ENCODE data around the gene TBX2.

The TBX2 gene

GRCh38 chr17:61402978-61403800 is 3.5 kb downstream of the TBX2 start:
- in situ Hi-C loops (cut with HindIII; ENCODE audit: low pct_unique_long_range_greater_than_20kb, low sequenced_read_pairs) = no loop called here

GRCh38 chr17:61403801-61404662 is 4.4 kb downstream of the TBX2 start:
- no peak for DNase-seq (ENCODE audit: low read depth in 1 of 2, low spot score in 1 of 2)
- no peak for TF ChIP-seq JUND (IDR thresholded peaks at IDR 0.05; ENCODE audit: low read depth)
- in situ Hi-C loops (cut with HindIII; ENCODE audit: low pct_unique_long_range_greater_than_20kb, low sequenced_read_pairs) = no loop called here

More at GRCh38 chr17:61402978-61403800, 3.5 kb downstream of the TBX2 start:
- DNase-seq (ENCODE audit: low read depth in 1 of 2, low spot score in 1 of 2) = no peak
- no peak for TF ChIP-seq JUND (IDR thresholded peaks at IDR 0.05; ENCODE audit: low read depth)

- in situ Hi-C loops (cut with HindIII; ENCODE audit: low pct_unique_long_range_greater_than_20kb, low sequenced_read_pairs) = no loop called here
- TF ChIP-seq JUND (IDR thresholded peaks at IDR 0.05; ENCODE audit: low read depth) = no peak
- DNase-seq (ENCODE audit: low read depth in 1 of 2, low spot score in 1 of 2) = no peak
Observed at GRCh38 chr17:61404663-61404912, 4.9 kb downstream of the TBX2 start.

- no peak for TF ChIP-seq JUND (IDR thresholded peaks at IDR 0.05; ENCODE audit: low read depth)
- no peak for DNase-seq (ENCODE audit: low read depth in 1 of 2, low spot score in 1 of 2)
- in situ Hi-C loops (cut with HindIII; ENCODE audit: low pct_unique_long_range_greater_than_20kb, low sequenced_read_pairs) = no loop called here
Observed at GRCh38 chr17:61404913-61405685, 5.5 kb downstream of the TBX2 start.

- no peak for TF ChIP-seq JUND (IDR thresholded peaks at IDR 0.05; ENCODE audit: low read depth)
- DNase-seq (ENCODE audit: low read depth in 1 of 2, low spot score in 1 of 2) = no peak
- in situ Hi-C loops (cut with HindIII; ENCODE audit: low pct_unique_long_range_greater_than_20kb, low sequenced_read_pairs) = no loop called here
Observed at GRCh38 chr17:61405686-61406536, 6.3 kb downstream of the TBX2 start.

GRCh38 chr17:61406537-61406845 is 6.8 kb downstream of the TBX2 start:
- DNase-seq (ENCODE audit: low read depth in 1 of 2, low spot score in 1 of 2) = no peak
- no peak for TF ChIP-seq JUND (IDR thresholded peaks at IDR 0.05; ENCODE audit: low read depth)
- in situ Hi-C loops (cut with HindIII; ENCODE audit: low pct_unique_long_range_greater_than_20kb, low sequenced_read_pairs) = no loop called here

GRCh38 chr17:61406971-61407911 is 7.6 kb downstream of the TBX2 start:
- in situ Hi-C loops (cut with HindIII; ENCODE audit: low pct_unique_long_range_greater_than_20kb, low sequenced_read_pairs) = no loop called here
- TF ChIP-seq JUND (IDR thresholded peaks at IDR 0.05; ENCODE audit: low read depth) = no peak
- DNase-seq (ENCODE audit: low read depth in 1 of 2, low spot score in 1 of 2) = no peak

- no peak for TF ChIP-seq JUND (IDR thresholded peaks at IDR 0.05; ENCODE audit: low read depth)
- in situ Hi-C loops (cut with HindIII; ENCODE audit: low pct_unique_long_range_greater_than_20kb, low sequenced_read_pairs) = no loop called here
- DNase-seq (ENCODE audit: low read depth in 1 of 2, low spot score in 1 of 2) = no peak
Observed at GRCh38 chr17:61408151-61409041, 8.8 kb downstream of the TBX2 start.

- in situ Hi-C loops (cut with HindIII; ENCODE audit: low pct_unique_long_range_greater_than_20kb, low sequenced_read_pairs) = no loop called here
- peak; percentile 81 to 91 for DNase-seq (ENCODE audit: low read depth in 1 of 2, low spot score in 1 of 2)
Observed at GRCh38 chr17:61409301-61410112, 9.9 kb downstream of the TBX2 start.

More at GRCh38 chr17:61409301-61410112, 9.9 kb downstream of the TBX2 start:
- no peak for TF ChIP-seq JUND (IDR thresholded peaks at IDR 0.05; ENCODE audit: low read depth)
